ENCODE measurements around the gene CSNK1A1. TPM values are rescaled to one million over a fixed set of nuclear protein-coding genes. Genes with fewer than 3 reads are reported as not detected.

CSNK1A1 gene
- total RNA-seq, 1 experiment from 2014 or later = 244 TPM

GRCh38 chr5:149575131-149575530 is 23.9 kb upstream of the CSNK1A1 start:
- Histone ChIP-seq H3K27me3 (replicated peaks; ENCODE audit: insufficient read depth, low read depth, low read length, poor library complexity) (no peaks in the 10 kb centered on the region), H3K9me3 (ENCODE audit: low read depth, low read length, poor library complexity, severe bottlenecking) (no peaks in the 10 kb centered on the region), H3K4me3 (ENCODE audit: low read depth, low read length, poor library complexity, severe bottlenecking) (no peak overlapping the region), H3K36me3 (ENCODE audit: insufficient read depth, low read length, poor library complexity, severe bottlenecking) (no peaks in the 10 kb centered on the region), H3K4me1 (ENCODE audit: insufficient read depth, low read length, poor library complexity, severe bottlenecking) (no peaks in the 10 kb centered on the region), H3K27ac (ENCODE audit: low read depth, low read length, poor library complexity, severe bottlenecking) (no peak overlapping the region)
- BruUV-seq (replicated peaks) = no TSS peak
- intact Hi-C loops (cut with micrococcal nuclease; ENCODE audit: unreplicated experiment) = no loop called here
- no peak for TF ChIP-seq CTCF (conservative IDR thresholded peaks at IDR 0.05; ENCODE audit: low read depth, low read length)
- TF ChIP-seq EZH2 (IDR thresholded peaks at IDR 0.05; ENCODE audit: borderline replicate concordance, low read depth, low read length, poor library complexity, severe bottlenecking) = no peak
- ChIA-PET CTCF (no interaction called here), POLR2A (ENCODE audit: low non-redundant PET) (no interaction called here)
- DNase-seq (ENCODE audit: low spot score) = no peak

GRCh38 chr5:149572576-149573231 is 21.5 kb upstream of the CSNK1A1 start:
- TF ChIP-seq EZH2 (IDR thresholded peaks at IDR 0.05; ENCODE audit: borderline replicate concordance, low read depth, low read length, poor library complexity, severe bottlenecking) (no peak), CTCF (conservative IDR thresholded peaks at IDR 0.05; ENCODE audit: low read depth, low read length) (no peak)

GRCh38 chr5:149572170-149572569 is 20.9 kb upstream of the CSNK1A1 start:
- ChIA-PET POLR2A (ENCODE audit: low non-redundant PET) (no interaction called here), CTCF (no interaction called here)
- TF ChIP-seq CTCF (conservative IDR thresholded peaks at IDR 0.05; ENCODE audit: low read depth, low read length) (no peak), EZH2 (IDR thresholded peaks at IDR 0.05; ENCODE audit: borderline replicate concordance, low read depth, low read length, poor library complexity, severe bottlenecking) (no peak)
- no TSS peak for BruUV-seq (replicated peaks)
- H3K4me1 ChIP-seq (ENCODE audit: insufficient read depth, low read length, poor library complexity, severe bottlenecking) = no peaks in the 10 kb centered on the region
- intact Hi-C loops (cut with micrococcal nuclease; ENCODE audit: unreplicated experiment) = no loop called here
- no peaks in the 10 kb centered on the region for H3K36me3 ChIP-seq (ENCODE audit: insufficient read depth, low read length, poor library complexity, severe bottlenecking)
- DNase-seq (ENCODE audit: low spot score) = no peak
- H3K9me3 ChIP-seq (ENCODE audit: low read depth, low read length, poor library complexity, severe bottlenecking) = no peaks in the 10 kb centered on the region
- H3K4me3 ChIP-seq (ENCODE audit: low read depth, low read length, poor library complexity, severe bottlenecking) = no peak overlapping the region
- no peak overlapping the region for H3K27ac ChIP-seq (ENCODE audit: low read depth, low read length, poor library complexity, severe bottlenecking)
- H3K27me3 ChIP-seq (replicated peaks; ENCODE audit: insufficient read depth, low read depth, low read length, poor library complexity) = no peaks in the 10 kb centered on the region

More at GRCh38 chr5:149572576-149573231, 21.5 kb upstream of the CSNK1A1 start:
- no peak overlapping the region for H3K4me3 ChIP-seq (ENCODE audit: low read depth, low read length, poor library complexity, severe bottlenecking)
- POLR2A ChIA-PET (ENCODE audit: low non-redundant PET) = no interaction called here
- H3K27me3 ChIP-seq (replicated peaks; ENCODE audit: insufficient read depth, low read depth, low read length, poor library complexity) = no peaks in the 10 kb centered on the region
- intact Hi-C loops (cut with micrococcal nuclease; ENCODE audit: unreplicated experiment) = no loop called here
- H3K27ac ChIP-seq (ENCODE audit: low read depth, low read length, poor library complexity, severe bottlenecking) = no peak overlapping the region
- H3K36me3 ChIP-seq (ENCODE audit: insufficient read depth, low read length, poor library complexity, severe bottlenecking) = no peaks in the 10 kb centered on the region
- no TSS peak for BruUV-seq (replicated peaks)
- CTCF ChIA-PET = no interaction called here
- DNase-seq (ENCODE audit: low spot score) = no peak
- H3K9me3 ChIP-seq (ENCODE audit: low read depth, low read length, poor library complexity, severe bottlenecking) = no peaks in the 10 kb centered on the region
- no peaks in the 10 kb centered on the region for H3K4me1 ChIP-seq (ENCODE audit: insufficient read depth, low read length, poor library complexity, severe bottlenecking)

All from A673 (cell line).